Kidney epithelial cell (primary cell): ENCODE data around the gene TLX1. TPM values are rescaled to one million over a fixed set of nuclear protein-coding genes. Genes with fewer than 3 reads are reported as not detected.

ENCODE experiments used
- DNase-seq: peaks from one replicate; pipeline ENCODE4 v3.0.0-alpha.2; 2010; ENCODE audit warnings: low read depth
- H3K27me3 ChIP-seq: 2 replicates; pipeline ENCODE4 v1.6.0; 2011; ENCODE audit warnings: low read length; ENCODE audit not compliant: control insufficient read depth, insufficient read depth
- H3K36me3 ChIP-seq: 2 replicates; pipeline ENCODE4 v1.5.1; 2011; ENCODE audit warnings: low read length; ENCODE audit not compliant: control insufficient read depth, insufficient read depth
- H3K4me3 ChIP-seq: 2 replicates; pipeline ENCODE4 v1.5.1; 2011; ENCODE audit warnings: low read depth, mild to moderate bottlenecking, control low read depth, low read length
- total RNA-seq: library from RNA; depleted of rRNA; stranded (reverse); fragments of >200 nt; gene quantifications from 2 replicates; pipeline ENCODE4 v1.2.3, GENCODE V29; 2015
- TF ChIP-seq, protein P1 (sequence below): IDR thresholded peaks from 2 replicates; pipeline ENCODE4 v1.5.1; 2011; ENCODE audit warnings: mild to moderate bottlenecking, moderate library complexity, low read length, control low read depth, inconsistent platforms; ENCODE audit not compliant: insufficient read depth, poor library complexity, severe bottlenecking

TLX1 gene
- total RNA-seq, 1 donor from 2014 or later, result not detected

GRCh38 chr10:101158459-101159058, 27.5 kb downstream of the TLX1 start:
- H3K36me3 ChIP-seq, result no peaks in the 10 kb centered on the region
- peaks cover 39% of the 10 kb centered on the region for H3K27me3 ChIP-seq
- H3K4me3 ChIP-seq, result no peak overlapping the region
- DNase-seq, result no peak
- TF ChIP-seq, protein P1, sequence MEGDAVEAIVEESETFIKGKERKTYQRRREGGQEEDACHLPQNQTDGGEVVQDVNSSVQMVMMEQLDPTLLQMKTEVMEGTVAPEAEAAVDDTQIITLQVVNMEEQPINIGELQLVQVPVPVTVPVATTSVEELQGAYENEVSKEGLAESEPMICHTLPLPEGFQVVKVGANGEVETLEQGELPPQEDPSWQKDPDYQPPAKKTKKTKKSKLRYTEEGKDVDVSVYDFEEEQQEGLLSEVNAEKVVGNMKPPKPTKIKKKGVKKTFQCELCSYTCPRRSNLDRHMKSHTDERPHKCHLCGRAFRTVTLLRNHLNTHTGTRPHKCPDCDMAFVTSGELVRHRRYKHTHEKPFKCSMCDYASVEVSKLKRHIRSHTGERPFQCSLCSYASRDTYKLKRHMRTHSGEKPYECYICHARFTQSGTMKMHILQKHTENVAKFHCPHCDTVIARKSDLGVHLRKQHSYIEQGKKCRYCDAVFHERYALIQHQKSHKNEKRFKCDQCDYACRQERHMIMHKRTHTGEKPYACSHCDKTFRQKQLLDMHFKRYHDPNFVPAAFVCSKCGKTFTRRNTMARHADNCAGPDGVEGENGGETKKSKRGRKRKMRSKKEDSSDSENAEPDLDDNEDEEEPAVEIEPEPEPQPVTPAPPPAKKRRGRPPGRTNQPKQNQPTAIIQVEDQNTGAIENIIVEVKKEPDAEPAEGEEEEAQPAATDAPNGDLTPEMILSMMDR, result no peak

DNA sequence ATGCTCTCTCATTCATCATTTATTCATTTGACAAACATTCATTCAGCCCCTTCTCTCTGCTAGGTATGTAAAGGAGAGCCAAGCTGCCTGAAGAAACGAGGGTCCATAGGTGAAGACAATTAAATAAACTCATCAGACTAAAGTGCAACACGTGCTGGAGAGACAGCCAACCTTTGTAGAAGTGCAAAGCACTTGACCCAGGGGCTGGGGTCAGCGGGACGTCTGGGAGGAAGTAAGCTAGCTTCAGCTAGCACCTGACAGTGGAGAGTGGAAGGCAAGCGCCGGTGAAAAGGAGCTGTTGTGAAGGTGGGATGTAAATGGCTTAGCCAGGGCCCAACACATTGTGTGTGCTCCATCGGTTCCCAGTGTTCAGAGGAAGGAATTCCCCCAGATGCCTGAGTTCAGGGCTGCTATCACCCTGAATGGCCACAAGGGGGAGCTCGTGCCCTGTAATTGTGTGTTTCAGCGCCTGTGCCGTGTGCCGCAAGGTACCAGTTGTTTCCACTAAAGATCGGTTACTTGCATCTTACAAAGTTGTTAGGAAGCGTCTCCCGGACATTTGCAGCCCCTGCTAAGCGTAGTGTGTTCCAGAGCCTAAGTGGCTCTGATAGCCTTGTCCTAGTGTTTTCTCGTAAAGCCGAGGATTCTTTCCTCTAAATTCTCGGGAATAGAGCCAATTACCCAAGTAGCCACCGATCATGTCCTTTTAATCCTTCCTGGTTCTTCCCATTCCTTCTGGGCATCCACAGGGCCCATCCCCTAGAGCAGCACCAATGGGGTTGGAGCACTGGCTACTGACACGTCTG, 30.6 kb downstream of the TLX1 start:
- no peaks in the 10 kb centered on the region for H3K36me3 ChIP-seq
- peak; percentile 10 for DNase-seq
- peaks cover 39% of the 10 kb centered on the region for H3K27me3 ChIP-seq
- no peak overlapping the region for H3K4me3 ChIP-seq
- TF ChIP-seq, protein P1, result peak; percentile 94

DNA sequence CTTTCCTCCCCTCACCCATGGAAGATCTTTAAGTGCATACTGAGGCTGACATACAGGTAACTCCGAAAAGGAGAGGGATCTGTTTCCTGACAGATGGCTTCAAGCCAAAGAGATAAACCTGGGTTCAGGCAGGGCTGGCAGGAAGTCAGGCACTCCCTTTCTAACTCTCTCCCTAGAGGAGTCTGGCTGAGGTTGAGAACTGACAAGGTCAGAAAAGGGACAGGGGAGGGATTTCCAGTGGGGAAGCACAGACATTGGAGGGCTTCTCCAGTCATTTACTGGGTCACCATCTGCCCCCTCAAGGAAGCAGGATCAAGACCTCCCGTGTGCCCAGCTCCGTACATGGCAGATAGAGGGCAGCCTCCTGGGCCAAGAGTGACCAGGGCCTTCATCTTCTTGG, 31.6 kb downstream of the TLX1 start:
- TF ChIP-seq, protein P1, result no peak
- H3K36me3 ChIP-seq, result no peaks in the 10 kb centered on the region
- DNase-seq, result no peak
- peaks cover 37% of the 10 kb centered on the region for H3K27me3 ChIP-seq
- no peak overlapping the region for H3K4me3 ChIP-seq

DNA sequence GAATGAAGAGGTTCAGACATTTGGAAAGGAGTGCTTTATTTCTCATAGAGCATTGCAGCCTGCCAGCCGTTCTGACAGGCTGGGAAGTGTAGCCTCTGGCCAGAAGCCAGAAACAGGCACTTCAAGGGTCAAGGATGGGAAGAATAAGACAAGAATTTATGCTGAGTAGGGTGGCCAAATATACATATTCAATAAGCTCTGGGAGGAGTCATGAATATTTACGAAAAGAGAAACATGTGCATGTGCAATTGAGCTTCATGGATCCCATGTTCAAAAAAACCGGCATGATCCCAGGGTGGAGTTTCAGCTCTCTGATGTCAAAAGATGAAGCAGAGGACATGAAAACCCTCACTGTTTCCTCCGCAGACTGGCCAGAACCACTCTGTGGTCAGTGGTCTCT, 32.9 kb downstream of the TLX1 start:
- Histone ChIP-seq H3K27me3 (peaks cover 27% of the 10 kb centered on the region), H3K36me3 (no peaks in the 10 kb centered on the region), H3K4me3 (no peak overlapping the region)
- no peak for DNase-seq
- TF ChIP-seq, protein P1, result no peak

DNA sequence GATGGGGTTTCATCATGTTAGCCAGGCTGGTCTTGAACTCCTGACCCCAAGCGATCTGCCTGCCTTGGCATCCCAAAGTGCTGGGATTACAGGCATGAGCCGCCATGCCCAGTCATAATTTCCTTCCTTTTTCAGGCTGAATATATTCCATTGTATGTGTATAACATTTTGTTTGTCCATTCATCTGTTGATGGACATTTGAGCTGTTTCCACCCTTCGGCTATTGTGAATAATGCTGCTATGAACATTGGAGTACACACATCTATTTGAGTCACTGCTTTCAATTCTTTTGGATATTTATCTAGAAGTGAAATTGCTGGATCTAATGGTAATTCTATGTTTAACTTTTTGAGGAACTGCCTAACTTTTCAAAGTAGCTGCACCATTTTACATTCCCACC, 34.6 kb downstream of the TLX1 start:
- no peaks in the 10 kb centered on the region for H3K36me3 ChIP-seq
- H3K4me3 ChIP-seq, result no peak overlapping the region
- TF ChIP-seq, protein P1, result no peak
- no peak for DNase-seq
- H3K27me3 ChIP-seq, result peaks cover 23% of the 10 kb centered on the region

DNA sequence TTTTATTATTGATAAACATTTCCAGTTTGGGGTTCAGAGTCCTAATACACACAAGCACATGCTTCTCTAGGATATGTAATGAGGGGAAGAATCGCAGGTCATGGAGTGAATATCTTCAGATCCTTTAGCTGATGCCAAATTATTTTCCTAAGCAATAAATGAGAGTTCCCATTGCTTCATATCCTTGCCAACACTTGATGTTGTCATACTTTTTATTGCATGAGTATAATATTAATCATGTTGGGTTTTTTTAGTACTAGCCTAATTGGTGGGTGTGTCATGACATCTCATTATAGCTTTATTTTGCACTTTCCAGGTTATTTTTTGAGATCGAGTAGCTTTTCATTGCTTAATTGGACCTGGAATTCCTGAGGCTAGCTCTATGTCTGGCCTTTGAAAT, 35.3 kb downstream of the TLX1 start:
- no peak for DNase-seq
- no peaks in the 10 kb centered on the region for H3K36me3 ChIP-seq
- H3K4me3 ChIP-seq, result no peak overlapping the region
- peaks cover 21% of the 10 kb centered on the region for H3K27me3 ChIP-seq
- TF ChIP-seq, protein P1, result no peak
